ENCODE results near the gene MOK.

The MOK gene

GRCh38 chr14:102314242-102315011, 9.5 kb upstream of the MOK start:
- TF ChIP-seq CTCF (IDR thresholded peaks at IDR 0.05), result peak; percentile 99

- TF ChIP-seq CTCF (IDR thresholded peaks at IDR 0.05), result no peak
These were observed 1.3 kb downstream of the MOK start for GRCh38 chr14:102303664-102304063.

- TF ChIP-seq CTCF (IDR thresholded peaks at IDR 0.05), result no peak
These were observed 7.4 kb downstream of the MOK start for GRCh38 chr14:102297436-102298170.

- TF ChIP-seq CTCF (IDR thresholded peaks at IDR 0.05), result no peak
These were observed 9.7 kb downstream of the MOK start for GRCh38 chr14:102295270-102295669.

- TF ChIP-seq CTCF (IDR thresholded peaks at IDR 0.05), result no peak
These were observed 11.2 kb downstream of the MOK start for GRCh38 chr14:102293781-102294180.

- no peak for TF ChIP-seq CTCF (IDR thresholded peaks at IDR 0.05)
These were observed 12.5 kb downstream of the MOK start for GRCh38 chr14:102292441-102292840.

- TF ChIP-seq CTCF (IDR thresholded peaks at IDR 0.05), result no peak
These were observed 16.8 kb downstream of the MOK start for GRCh38 chr14:102288139-102288538.
